PC-3 (cell line): Measurements from ENCODE around the gene CCDC30. TPM values are rescaled to one million over a fixed set of nuclear protein-coding genes. Genes with fewer than 3 reads are reported as not detected.

Source experiments
- ATAC-seq: fragments of 200-7000 bp; cut with Tn5 transposase; 2 replicates; pipeline ENCODE4 v1.9.1; 2020; ENCODE audit warnings: mild to moderate bottlenecking, moderate library complexity
- BruUV-seq: library from RNA; stranded (reverse); fragments of 400-500 nt; replicated peaks from 2 replicates; lab custom pipeline; 2021; lab: Mats Ljungman, UMichigan
- CTCF ChIA-PET: fragments of 300-600 bp; sonication (Branson Sonifier 250); formaldehyde crosslinking; loops from one replicate; lab custom pipeline; 2022; ENCODE audit warnings: antibody characterized with exemption; lab: Charles Lee
- POLR2A ChIA-PET: fragments of 300-600 bp; sonication (Branson Sonifier 250); formaldehyde crosslinking; loops from one replicate; lab custom pipeline; 2022; ENCODE audit warnings: antibody characterized with exemption; ENCODE audit not compliant: unreplicated experiment; lab: Charles Lee
- DNase-seq: peaks from one replicate; pipeline ENCODE4 v3.0.0-alpha.2; 2015
- H2AFZ ChIP-seq: fragments of 300-600 bp; sonication (generic); 2 replicates; pipeline ENCODE4 v1.6.0; 2016; ENCODE audit warnings: antibody characterized with exemption, low read length
- H3F3A ChIP-seq: fragments of 300-600 bp; sonication (generic); one replicate; pipeline ENCODE4 v1.6.0; 2017; ENCODE audit warnings: antibody characterized with exemption, low read length, control low read depth, mild to moderate bottlenecking; ENCODE audit not compliant: unreplicated experiment
- H3K27ac ChIP-seq: fragments of 300-600 bp; sonication (generic); 2 replicates; pipeline ENCODE4 v1.5.1; 2016; ENCODE audit warnings: mild to moderate bottlenecking, low read length
- H3K27me3 ChIP-seq: fragments of 300-600 bp; sonication (generic); 2 replicates; pipeline ENCODE4 v1.6.1; 2016; ENCODE audit warnings: low read length, mixed read lengths
- H3K36me3 ChIP-seq: fragments of 300-600 bp; sonication (generic); 2 replicates; pipeline ENCODE4 v1.6.1; 2016; ENCODE audit warnings: low read depth, mixed run types, low read length, mixed read lengths
- H3K4me1 ChIP-seq: fragments of 300-600 bp; sonication (generic); 2 replicates; pipeline ENCODE4 v1.5.1; 2016; ENCODE audit warnings: low read length; ENCODE audit not compliant: insufficient read depth
- H3K4me2 ChIP-seq: fragments of 300-600 bp; sonication (generic); 2 replicates; pipeline ENCODE4 v1.6.0; 2016; ENCODE audit warnings: low read length
- H3K4me3 ChIP-seq: fragments of 300-600 bp; sonication (generic); 2 replicates; pipeline ENCODE4 v1.5.1; 2016; ENCODE audit warnings: mild to moderate bottlenecking, low read length, mixed read lengths
- H3K79me2 ChIP-seq: fragments of 300-600 bp; sonication (generic); 2 replicates; pipeline ENCODE4 v1.6.1; 2017; ENCODE audit warnings: low read length, mixed read lengths
- H3K9ac ChIP-seq: fragments of 300-600 bp; sonication (generic); 2 replicates; pipeline ENCODE4 v1.6.0; 2016; ENCODE audit warnings: mild to moderate bottlenecking, low read length
- H3K9me2 ChIP-seq: fragments of 300-600 bp; sonication (generic); replicated peaks from 2 replicates; pipeline ENCODE4 v1.6.1; 2016; ENCODE audit warnings: mixed run types, low read length, mixed read lengths
- H3K9me3 ChIP-seq: fragments of 300-600 bp; sonication (generic); 2 replicates; pipeline ENCODE4 v1.6.1; 2016; ENCODE audit warnings: low read length, mixed read lengths
- H4K20me1 ChIP-seq: fragments of 300-600 bp; sonication (generic); 2 replicates; pipeline ENCODE4 v1.6.1; 2016; ENCODE audit warnings: low read length, mixed read lengths
- EZH2 ChIP-seq: fragments of 300-600 bp; sonication (generic); IDR thresholded peaks from one replicate; pipeline ENCODE4 v1.6.1; 2017; ENCODE audit warnings: antibody characterized with exemption, mild to moderate bottlenecking, low read length; ENCODE audit not compliant: unreplicated experiment
- EZH2phosphoT487 ChIP-seq: fragments of 300-600 bp; sonication (generic); IDR thresholded peaks from 2 replicates; pipeline ENCODE4 v1.6.1; 2018; ENCODE audit warnings: mild to moderate bottlenecking, antibody characterized with exemption, low read length, borderline replicate concordance
- intact Hi-C: fragments of 100-400 bp; cut with micrococcal nuclease; formaldehyde crosslinking; loops from 2 replicates; pipeline ENCODE4 v1.9.0; 2023
- total RNA-seq: library from RNA; depleted of rRNA; stranded (reverse); fragments of >200 nt; gene quantifications from 2 replicates; pipeline ENCODE4 v1.2.3, GENCODE V29; 2014
- TF ChIP-seq, protein P1 (sequence below): fragments of 300-600 bp; sonication (generic); conservative IDR thresholded peaks from 2 replicates; pipeline ENCODE4 v1.5.1; 2017; ENCODE audit warnings: antibody characterized with exemption, low read depth, mild to moderate bottlenecking, low read length

Gene CCDC30
- total RNA-seq, 1 experiment from 2014 or later: 0.58 TPM

DNA sequence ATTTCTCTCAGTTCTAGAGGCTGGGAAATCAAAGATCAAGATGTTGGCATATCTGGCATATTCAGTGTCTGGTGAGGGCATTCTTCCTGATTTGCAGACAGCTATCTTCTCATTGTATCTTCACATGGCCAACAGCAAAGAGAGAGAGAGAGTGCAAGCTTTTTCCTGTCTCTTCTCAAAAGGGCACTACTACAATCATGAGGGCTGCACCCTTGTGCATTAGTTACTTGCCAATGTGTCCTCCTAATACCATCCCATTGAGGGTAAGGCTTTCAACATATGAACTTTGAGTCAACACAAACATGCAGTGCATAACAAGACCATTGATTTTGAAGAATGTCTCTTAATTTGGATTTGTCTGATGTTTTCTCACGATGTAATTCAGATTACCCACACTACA is 78.0 kb downstream of the CCDC30 start:
- H3F3A ChIP-seq: no peaks in the 10 kb centered on the region
- H3K4me2 ChIP-seq: no peak overlapping the region
- no peak overlapping the region for H3K4me3 ChIP-seq
- no peak overlapping the region for H2AFZ ChIP-seq
- H3K79me2 ChIP-seq: no peaks in the 10 kb centered on the region
- no peaks in the 10 kb centered on the region for H3K27me3 ChIP-seq
- intact Hi-C loops: no loop called here
- POLR2A ChIA-PET: interaction anchor here (0.7 kb wide), 1 partner anchor 137 kb away, joined by 5 read pairs; no protein-coding TSS in a partner anchor
- no peaks in the 10 kb centered on the region for H3K4me1 ChIP-seq
- ATAC-seq (no peak), DNase-seq (no peak)
- no peak overlapping the region for H3K9ac ChIP-seq
- H3K9me2 ChIP-seq: no peaks in the 10 kb centered on the region
- H3K9me3 ChIP-seq: no peaks in the 10 kb centered on the region
- no peak for TF ChIP-seq EZH2phosphoT487
- no peak for TF ChIP-seq EZH2
- TF ChIP-seq, protein P1, sequence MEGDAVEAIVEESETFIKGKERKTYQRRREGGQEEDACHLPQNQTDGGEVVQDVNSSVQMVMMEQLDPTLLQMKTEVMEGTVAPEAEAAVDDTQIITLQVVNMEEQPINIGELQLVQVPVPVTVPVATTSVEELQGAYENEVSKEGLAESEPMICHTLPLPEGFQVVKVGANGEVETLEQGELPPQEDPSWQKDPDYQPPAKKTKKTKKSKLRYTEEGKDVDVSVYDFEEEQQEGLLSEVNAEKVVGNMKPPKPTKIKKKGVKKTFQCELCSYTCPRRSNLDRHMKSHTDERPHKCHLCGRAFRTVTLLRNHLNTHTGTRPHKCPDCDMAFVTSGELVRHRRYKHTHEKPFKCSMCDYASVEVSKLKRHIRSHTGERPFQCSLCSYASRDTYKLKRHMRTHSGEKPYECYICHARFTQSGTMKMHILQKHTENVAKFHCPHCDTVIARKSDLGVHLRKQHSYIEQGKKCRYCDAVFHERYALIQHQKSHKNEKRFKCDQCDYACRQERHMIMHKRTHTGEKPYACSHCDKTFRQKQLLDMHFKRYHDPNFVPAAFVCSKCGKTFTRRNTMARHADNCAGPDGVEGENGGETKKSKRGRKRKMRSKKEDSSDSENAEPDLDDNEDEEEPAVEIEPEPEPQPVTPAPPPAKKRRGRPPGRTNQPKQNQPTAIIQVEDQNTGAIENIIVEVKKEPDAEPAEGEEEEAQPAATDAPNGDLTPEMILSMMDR: no peak
- H4K20me1 ChIP-seq: no peaks in the 10 kb centered on the region
- H3K27ac ChIP-seq: no peak overlapping the region
- BruUV-seq: no TSS peak
- CTCF ChIA-PET: no interaction called here
- no peaks in the 10 kb centered on the region for H3K36me3 ChIP-seq

DNA sequence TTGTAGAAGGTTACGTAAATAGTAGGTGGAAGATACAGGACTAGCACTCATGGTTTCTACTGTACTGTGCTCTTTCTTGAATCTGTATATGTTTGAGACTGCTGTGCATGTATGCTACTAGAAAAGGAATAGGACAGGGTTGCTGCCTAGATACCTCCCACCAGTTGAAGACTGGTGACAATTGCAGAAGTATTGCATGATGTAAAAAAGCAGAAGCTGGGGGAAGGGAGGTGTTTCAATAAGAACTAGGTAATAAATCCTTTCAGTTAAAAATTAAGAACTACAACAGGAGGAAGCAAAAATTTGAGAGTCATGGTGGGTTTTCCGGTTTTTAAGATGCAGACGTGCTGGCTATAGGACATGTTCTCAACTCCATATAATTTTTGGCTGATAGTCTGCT is 88.1 kb downstream of the CCDC30 start:
- intact Hi-C loops: no loop called here

DNA sequence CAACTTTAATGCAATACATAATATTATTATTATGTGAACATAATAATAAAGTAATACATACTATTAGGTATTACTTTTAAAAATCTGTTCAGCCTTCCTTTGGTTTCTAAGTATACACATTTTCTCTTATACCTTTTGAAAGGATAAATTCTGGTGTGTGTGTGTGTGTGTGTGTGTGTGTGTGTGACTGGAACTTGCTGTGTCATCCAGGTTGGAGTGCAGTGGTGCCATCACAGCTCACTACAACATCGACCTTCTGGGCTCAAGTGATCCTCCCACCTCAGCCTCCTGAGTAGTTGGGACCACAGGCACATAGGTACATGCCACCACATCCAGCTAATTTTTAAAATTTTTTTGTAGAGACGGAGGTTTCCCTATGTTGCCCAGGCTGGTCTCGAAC is 88.5 kb downstream of the CCDC30 start:
- Histone ChIP-seq H3K36me3 (no peaks in the 10 kb centered on the region), H3F3A (no peaks in the 10 kb centered on the region), H3K4me3 (no peak overlapping the region), H2AFZ (no peak overlapping the region), H3K27ac (no peak overlapping the region), H3K4me2 (no peak overlapping the region), H3K9me3 (no peaks in the 10 kb centered on the region), H3K9me2 (no peaks in the 10 kb centered on the region), H3K79me2 (no peaks in the 10 kb centered on the region), H4K20me1 (no peaks in the 10 kb centered on the region), H3K9ac (no peak overlapping the region), H3K4me1 (0 out of 2 replicates have a peak, but pooled peaks cover 8% of the 10 kb centered on the region), H3K27me3 (no peaks in the 10 kb centered on the region)
- CTCF ChIA-PET: no interaction called here
- no TSS peak for BruUV-seq
- intact Hi-C loops: no loop called here
- no peak for TF ChIP-seq EZH2
- TF ChIP-seq, protein P1: no peak
- no peak for TF ChIP-seq EZH2phosphoT487
- ATAC-seq (no peak), DNase-seq (no peak)
- POLR2A ChIA-PET: no interaction called here

More for the DNA sequence above, 88.1 kb downstream of the CCDC30 start:
- Histone ChIP-seq H3K9me3 (no peaks in the 10 kb centered on the region), H3K9me2 (no peaks in the 10 kb centered on the region), H3K36me3 (no peaks in the 10 kb centered on the region), H3K4me1 (0 out of 2 replicates have a peak, but pooled peaks cover 8% of the 10 kb centered on the region), H3F3A (no peaks in the 10 kb centered on the region), H3K4me3 (no peak overlapping the region), H3K79me2 (no peaks in the 10 kb centered on the region), H4K20me1 (no peaks in the 10 kb centered on the region), H3K27ac (no peak overlapping the region), H3K27me3 (no peaks in the 10 kb centered on the region), H2AFZ (no peak overlapping the region), H3K4me2 (no peak overlapping the region), H3K9ac (no peak overlapping the region)
- no peak for DNase-seq
- no TSS peak for BruUV-seq
- ChIA-PET CTCF (no interaction called here), POLR2A (no interaction called here)
- no peak for ATAC-seq
- TF ChIP-seq EZH2 (no peak), EZH2phosphoT487 (no peak)
- TF ChIP-seq, protein P1: no peak
